GM18909 (cell line): ENCODE measurements around the gene PFKL.

Experiments used
- ATAC-seq: cut with Tn5 transposase; IDR thresholded peaks from one replicate; pipeline ENCODE4 v1.9.1; 2021; ENCODE audit warnings: mild to moderate bottlenecking; ENCODE audit not compliant: unreplicated experiment, poor library complexity

Gene PFKL

DNA sequence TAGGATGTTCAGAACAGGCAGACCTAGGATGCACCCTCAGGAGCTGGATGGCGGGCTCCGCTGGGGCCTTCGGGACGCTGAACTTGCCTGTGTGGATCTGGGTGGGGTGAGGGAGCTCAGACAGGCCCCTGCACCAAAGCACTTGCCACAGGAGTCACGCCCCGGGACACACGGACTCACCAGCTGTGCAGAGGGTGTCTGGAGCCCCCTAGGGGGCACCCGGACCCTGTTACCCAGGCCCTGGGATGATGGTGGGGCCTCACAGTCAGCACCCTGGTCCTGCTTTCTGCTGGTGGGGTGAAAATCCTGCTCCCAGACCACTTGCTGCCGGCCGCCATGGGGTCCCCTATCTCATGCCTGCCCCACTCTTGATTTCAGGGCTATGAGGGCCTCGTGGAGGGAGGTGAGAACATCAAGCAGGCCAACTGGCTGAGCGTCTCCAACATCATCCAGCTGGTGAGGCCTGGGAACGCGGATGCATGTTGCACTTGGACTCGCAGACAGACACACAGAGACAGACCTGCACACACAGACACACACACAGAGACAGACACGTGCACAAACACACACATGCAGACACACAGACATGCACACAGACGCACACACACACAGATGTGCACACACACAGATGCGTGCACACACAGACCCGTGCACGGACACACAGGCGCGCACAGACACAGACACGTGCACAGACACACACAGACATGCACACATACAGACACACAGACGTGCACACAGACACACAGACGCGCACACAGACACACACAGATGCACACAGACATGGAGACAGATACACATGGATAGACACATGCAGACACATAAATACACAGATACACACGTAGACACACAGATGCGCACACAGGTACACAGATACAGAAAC is 11.0 kb downstream of the PFKL start:
- no peak for ATAC-seq

DNA sequence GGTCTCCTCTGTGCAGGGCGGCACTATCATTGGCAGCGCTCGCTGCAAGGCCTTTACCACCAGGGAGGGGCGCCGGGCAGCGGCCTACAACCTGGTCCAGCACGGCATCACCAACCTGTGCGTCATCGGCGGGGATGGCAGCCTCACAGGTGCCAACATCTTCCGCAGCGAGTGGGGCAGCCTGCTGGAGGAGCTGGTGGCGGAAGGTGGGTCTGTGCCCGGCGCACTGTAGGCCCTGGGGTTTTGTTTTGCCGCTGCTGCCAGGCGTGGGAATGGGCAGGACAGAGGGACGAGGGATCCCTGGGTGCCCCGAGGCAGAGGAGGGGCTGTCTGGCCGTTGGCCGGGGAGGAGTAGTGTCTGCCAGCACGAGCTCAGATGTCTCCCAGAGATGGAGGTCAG is 12.2 kb downstream of the PFKL start:
- no peak for ATAC-seq

DNA sequence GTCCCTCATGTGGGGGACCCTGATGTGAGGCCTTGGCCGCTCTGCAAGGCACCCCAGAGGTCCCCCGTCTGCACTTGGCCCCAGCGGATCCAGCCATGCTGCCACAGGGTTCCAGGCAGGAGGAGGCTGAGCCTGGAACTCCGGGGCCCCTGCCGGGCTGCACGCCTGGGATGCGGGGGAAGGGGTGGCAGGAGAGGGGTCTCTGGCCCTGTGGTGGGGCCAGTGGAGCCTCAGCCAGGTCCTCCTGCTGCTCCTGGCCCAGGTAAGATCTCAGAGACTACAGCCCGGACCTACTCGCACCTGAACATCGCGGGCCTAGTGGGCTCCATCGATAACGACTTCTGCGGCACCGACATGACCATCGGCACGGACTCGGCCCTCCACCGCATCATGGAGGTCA is 12.9 kb downstream of the PFKL start:
- no peak for ATAC-seq

DNA sequence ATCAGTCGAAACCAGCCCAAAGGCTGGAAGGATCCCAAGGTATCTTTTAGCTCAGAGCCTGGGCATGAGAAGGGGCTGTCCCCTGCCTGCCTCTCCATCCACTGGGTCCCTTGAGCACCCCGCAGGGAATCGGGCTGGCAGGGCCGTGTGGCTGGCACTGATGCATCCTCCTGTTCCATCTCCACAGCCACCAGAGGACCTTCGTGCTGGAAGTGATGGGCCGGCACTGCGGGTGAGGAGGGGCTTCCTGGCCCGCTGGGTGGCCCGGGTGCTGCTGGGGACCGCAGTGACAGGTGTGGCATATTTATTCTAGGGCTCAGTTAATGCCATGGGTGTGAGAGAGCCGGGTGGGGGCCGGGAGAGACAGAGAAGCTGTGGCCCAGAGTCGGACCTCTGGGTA is 13.6 kb downstream of the PFKL start:
- no peak for ATAC-seq

DNA sequence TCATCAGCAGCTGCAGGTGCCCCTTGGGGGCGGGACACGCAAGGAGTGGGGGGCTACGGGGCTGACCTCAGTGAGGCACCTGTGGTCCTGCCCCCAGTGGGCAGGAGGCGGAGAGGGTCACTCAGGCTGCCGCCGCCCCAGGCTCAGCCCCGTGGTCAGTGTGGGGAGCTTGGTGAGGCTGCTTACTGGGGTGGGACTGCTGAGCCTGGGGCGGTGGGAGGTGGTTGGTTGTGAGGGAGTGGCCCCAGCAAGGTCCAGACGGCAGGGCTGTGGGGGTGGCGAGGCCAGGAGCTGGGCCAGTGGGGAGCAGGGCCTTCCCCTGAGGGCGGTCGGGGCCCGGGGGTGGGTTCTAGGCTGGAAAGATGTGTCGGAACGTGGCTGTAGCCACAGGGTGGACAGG is 14.3 kb downstream of the PFKL start:
- ATAC-seq = no peak

DNA sequence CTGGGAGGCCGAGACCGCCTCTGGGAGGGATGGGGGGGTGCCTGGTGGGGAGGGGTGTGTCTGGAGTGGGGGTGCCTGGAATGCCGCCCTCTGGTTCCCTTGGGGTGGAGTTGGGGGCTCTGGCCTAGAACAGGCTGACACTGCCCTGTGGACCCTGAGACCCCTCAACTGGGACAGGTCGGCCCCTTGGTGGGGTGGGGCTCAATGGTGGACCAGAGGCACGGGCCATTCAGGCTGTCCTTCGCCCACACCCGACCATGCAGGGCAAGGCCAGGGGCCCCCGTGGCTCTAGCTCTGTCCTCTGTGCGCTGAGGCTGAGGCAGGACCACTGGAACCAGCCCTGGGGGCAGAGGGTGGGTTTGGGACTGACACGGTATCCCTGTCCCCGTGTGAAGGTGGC is 14.7 kb downstream of the PFKL start:
- ATAC-seq = no peak

DNA sequence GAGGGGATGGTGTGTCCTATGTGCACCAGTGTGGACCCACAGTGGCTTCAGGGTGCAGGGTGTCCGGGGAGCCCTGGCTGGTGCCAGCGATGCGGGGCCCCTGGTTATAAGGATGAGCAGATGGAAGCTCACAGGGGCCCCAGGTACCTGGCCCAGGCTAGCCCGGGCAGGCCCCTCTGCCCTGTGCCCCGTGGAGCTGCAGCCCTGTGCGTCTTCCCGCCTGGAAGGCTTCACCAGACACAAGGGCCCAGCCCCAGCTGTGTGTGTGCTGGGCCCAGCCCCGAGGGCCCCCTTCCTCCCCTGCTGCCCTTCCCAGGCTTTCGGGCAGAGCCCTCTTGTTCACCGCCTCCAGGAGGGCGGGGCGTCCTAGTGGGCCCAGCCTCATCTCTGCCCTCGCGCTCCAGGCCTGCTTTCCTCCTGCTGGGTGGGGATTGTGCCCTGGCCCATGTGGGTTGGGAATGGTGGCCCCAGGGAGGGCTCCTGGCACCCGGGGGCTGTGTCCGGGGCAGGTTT is 15.9 kb downstream of the PFKL start:
- no peak for ATAC-seq

DNA sequence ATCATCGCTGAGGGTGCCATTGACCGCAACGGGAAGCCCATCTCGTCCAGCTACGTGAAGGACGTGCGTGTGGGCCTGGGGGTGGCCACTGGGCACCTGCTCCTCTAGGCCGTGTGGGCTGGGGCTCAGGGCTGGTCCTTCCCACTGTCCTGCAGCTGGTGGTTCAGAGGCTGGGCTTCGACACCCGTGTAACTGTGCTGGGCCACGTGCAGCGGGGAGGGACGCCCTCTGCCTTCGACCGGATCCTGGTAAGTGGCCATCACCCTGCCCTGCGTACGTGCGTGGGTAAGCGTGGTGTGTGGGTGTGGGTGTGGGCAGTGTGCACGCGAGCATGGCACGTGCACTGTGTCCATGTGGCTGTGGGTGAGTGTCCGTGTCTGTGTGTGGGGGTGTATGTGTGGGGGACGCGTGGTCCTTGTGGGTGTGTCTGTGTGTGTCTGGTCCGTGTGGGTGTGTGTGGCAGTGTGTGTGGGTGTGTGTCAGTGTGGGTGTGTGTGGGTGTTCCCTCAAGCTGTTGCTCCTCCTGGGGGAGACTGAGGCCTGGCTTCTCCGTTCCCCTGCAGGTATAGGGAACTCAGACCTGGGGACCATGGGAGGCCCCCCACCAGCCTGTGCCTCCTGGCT is 16.5 kb downstream of the PFKL start:
- no peak for ATAC-seq

DNA sequence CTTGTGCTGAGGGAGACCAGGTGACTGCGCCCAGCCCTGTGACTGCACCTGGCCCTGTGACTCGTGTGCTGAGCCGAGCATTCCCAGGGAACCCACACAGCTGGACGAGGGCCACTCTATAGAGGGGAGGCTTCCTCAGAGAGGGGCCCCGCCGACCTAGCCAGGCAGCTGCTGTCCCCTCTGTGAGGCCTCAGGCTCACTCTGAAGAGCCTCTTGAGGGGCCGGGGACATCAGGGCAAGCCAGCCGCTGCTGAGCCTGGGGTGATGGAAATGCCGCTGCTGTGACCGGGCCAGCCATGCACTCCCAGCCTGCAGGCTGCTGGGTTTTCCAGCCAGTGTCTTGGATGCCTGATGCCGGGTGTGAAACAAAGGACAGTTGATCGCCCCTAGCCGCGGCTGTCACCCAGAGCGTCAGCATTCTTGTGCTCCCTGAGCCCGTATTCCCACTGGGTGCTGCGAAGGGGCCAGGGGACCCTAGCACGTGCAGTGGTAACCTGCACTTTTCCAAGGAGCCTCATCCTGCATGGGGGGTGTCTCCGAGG is 17.5 kb downstream of the PFKL start:
- no peak for ATAC-seq

DNA sequence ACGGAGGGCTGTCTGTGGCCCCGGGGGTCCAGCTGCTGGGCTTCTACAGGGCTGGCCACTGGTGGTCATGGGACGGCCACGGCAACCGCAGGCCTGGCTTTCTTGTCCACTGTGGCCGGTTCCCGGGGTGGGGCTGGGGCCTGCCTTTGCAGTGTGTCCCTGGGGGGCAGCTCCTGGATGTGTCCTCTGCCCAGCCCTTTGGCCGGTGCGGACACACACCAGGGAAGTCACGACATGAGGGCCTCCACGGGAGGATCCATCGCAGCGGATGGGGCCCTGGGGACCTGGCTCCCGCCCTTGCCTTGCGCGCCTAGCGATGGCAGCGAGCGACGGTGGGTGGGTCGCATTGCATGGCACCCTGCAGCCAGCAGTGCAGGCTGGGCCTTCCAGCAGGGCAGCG is 18.0 kb downstream of the PFKL start:
- ATAC-seq = no peak

DNA sequence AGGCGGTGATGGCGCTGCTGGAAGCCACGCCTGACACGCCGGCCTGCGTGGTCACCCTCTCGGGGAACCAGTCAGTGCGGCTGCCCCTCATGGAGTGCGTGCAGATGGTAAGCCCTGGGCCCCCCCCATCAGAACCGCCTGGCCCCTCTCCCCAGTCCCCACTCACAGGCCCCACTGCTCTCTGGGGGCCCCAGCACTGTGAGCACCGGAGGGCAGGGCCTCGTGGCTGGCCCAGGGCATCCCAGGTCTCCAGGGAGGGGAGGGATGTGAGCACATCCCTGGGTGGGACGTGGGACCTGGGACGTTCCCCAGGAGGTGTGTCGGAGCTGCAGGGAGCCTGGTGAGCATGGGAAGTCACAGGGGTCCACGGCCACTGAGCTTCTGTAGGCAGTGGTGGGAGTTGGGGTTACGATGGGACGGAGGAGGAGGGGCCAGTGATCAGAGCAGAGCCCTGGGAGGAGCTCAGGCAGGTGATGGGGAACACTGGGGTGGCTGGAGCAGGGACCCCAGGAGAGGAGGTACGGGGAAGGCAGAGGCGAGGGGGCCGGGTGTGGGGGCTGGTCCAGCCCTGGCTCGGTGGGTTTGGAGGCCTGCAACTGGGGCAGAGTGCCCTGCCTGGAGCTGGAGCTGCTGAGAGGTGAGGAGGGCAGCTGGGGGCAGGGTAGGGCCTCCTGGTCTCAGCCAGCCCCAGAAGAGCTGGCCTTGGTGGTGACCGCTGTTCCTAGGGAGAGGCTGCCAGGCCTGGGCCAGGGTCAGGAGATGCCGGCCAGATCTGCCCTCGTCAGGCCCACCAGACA is 18.8 kb downstream of the PFKL start:
- no peak for ATAC-seq

DNA sequence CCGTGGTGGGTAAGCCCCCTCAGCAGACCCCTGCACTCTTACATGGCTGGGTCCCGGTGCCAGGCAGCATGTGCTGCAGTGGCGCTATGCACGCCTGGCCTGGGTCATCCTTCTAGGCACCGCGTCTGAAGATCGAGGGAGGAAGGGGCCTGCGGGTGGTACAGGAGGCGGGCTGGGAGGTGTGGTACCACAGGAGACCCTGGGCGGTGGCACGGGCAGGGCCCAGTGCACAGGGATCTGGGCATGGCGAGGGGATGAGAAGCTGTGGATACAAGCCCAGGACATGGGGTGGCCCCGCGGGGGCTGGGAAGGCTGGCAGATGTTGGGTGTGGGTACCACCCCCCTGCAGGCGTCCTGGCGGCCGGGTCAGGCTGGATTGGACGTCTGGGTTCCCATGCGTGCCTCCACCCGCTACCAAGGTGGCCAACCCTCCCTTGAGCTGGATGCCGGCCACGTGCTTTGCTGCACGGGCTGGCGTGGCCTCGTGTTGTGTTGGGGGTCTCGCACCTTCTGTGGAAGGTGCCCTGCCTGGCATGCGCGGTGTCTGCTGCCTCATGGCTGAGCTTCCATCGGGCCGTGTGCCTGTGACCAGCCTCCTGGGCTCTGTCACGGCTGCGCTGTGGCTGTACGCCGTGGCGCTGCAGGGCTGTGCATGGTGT is 19.7 kb downstream of the PFKL start:
- ATAC-seq = no peak

DNA sequence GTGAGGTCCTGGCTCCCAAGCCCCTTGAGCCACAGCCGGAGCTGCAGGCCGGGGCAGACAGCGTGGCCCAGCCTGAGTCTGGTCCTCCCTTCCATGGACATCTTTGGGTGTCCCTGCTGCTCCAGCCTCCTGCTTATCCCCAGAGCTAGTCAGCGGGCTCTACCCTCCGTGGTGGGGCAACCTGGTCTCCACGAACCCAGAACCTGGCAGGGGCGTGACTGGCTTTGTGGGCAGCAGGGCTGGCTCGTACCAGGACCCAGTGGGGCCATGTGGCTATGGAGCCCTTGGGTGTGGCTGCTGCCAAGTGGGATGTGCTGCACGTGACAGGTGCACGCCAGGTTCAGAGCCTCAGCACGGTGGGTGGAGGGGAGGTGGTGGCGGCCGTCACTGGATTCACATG is 21.0 kb downstream of the PFKL start:
- no peak for ATAC-seq

DNA sequence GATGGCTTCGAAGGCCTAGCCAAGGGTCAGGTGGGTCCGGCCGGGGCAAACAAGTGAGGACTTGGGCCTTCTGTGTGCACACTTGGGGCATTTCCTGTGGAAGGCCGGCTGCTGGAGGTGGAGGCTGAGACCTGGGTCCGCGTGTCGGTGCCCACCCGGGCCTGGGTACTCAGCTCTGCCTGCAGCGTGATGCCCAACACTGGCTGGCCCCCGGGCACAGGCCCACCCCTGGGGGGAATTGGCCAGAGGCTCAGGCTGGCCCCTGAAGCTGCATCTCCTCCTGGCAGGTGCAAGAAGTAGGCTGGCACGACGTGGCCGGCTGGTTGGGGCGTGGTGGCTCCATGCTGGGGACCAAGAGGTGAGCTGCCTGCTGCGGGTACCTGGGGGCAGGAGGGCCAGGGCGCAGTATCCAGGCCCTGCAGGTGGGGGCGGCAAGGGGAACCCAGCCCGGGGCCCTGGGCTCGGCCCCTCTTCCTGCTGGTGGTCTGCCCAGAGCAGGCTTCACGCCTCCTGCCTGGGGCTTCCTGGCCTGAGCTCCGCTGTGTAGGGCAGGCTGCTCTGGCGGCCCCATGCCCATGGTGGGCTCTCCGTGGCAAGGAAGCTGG is 22.1 kb downstream of the PFKL start:
- ATAC-seq = no peak

DNA sequence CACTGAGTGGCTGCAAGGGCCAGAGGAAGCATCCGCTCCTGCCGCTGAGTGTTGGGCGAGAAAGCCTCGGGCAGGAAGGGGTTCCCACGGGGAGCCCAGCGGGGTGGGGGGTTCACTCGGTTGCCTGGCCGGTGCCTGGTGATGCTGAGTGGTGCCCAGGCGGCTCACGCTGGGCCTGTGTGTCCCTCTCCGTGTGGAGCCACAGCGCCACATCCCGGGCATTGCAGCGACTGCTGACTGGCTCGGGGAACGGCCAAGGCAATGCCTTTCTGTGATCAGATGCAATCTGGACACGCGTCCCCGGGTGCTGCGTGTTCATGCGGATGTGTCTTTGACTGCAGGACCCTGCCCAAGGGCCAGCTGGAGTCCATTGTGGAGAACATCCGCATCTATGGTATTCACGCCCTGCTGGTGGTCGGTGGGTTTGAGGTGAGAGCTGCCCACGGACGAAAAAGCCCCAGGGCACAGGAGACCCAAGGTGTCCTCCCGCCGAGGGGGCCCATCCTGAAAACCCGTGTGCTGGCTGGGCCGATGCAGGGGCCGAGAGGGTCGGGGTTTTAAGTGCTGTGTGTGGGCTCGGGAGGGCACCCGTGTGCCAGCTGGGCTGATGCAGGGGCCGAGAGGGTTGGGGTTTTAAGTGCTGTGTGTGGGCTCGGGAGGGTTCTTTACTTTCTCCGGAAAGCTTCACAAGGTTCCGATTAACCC is 22.9 kb downstream of the PFKL start:
- ATAC-seq = no peak

DNA sequence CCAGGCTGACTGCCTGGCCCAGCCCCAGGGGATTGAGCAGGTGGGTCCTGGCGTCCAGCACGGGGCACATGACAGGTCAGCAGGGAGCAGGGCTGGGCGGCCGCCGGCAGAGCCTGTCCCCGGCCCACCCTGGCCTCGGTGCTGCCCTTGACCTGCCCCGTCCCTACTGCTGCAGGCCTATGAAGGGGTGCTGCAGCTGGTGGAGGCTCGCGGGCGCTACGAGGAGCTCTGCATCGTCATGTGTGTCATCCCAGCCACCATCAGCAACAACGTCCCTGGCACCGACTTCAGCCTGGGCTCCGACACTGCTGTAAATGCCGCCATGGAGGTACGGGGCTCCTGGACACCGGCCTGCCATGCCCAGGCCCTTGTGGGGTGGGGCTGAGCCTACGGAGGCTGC is 23.7 kb downstream of the PFKL start:
- no peak for ATAC-seq

DNA sequence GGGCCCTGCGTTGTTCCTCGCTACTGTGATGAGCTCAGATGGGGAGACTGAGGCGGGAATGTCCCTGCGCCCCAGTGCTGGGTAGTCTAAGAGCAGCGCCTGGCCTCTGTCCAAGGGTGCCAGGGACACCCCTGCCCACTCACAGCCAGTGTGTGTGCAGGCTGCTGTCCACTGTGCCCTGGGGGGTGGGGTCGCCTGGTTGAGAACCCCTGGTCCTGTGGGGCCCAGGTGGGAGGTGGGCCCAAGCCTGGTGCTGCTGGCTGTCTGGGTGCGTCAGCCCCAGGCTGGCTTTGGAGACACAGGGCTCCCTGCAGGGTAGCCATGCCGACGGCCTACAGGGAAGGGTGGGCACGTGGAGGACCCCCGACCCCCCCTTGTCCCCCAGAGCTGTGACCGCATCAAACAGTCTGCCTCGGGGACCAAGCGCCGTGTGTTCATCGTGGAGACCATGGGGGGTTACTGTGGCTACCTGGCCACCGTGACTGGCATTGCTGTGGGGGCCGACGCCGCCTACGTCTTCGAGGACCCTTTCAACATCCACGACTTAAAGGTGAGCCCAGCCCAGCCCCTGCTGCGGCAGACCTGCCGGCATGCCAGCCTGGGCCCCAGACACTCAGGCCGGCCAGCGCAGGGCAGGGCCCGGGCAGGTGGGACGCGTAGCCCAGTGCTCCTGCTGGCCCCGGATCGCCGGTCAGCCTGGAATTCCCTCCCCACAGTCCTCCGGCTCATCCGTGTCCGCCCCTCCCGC is 24.4 kb downstream of the PFKL start:
- no peak for ATAC-seq

DNA sequence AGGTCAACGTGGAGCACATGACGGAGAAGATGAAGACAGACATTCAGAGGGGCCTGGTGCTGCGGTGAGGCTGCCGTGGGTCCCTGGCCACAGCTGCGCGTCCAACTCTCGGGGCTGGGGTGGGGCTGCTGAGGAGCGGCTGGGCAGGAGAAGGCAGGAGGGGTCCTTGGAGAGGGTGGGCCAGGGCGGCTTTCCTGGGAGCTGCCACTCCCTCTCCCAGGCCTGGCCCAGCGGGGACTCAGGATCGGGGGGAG is 24.9 kb downstream of the PFKL start:
- ATAC-seq = no peak
